HK-2 (cell line): ENCODE results near the gene DGKI.

Source experiments
- DNase-seq: peaks from one replicate; pipeline ENCODE4 v3.0.0-alpha.2; 2018; ENCODE audit not compliant: unreplicated experiment

DGKI gene

DNA sequence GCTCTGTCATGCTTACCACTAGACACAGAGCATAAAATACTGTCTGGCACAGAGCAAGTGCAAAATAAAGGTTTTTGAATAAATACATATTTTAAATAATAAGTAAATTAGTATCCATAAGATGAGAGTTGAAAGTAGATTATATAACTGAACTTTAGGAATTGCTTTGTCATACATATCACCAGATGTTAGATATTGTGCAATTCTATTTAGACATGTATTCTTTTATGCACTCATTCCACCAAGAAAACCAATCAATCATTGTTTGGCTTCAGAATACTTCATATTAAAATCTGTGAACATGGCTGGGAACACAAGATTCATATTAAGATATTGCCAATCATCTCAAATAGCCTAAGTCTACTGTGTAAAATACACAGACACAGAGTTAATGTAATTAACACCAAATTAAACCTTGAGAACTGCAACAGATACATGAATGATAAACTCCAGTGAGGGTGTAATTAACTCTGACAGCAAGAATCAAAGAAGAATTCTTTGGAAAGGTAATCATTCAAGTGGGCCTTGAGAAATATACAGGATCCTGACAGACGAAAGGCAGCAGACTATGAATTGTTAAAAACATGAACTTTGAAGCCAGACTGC is 302.2 kb downstream of the DGKI start:
- DNase-seq, result no peak

DNA sequence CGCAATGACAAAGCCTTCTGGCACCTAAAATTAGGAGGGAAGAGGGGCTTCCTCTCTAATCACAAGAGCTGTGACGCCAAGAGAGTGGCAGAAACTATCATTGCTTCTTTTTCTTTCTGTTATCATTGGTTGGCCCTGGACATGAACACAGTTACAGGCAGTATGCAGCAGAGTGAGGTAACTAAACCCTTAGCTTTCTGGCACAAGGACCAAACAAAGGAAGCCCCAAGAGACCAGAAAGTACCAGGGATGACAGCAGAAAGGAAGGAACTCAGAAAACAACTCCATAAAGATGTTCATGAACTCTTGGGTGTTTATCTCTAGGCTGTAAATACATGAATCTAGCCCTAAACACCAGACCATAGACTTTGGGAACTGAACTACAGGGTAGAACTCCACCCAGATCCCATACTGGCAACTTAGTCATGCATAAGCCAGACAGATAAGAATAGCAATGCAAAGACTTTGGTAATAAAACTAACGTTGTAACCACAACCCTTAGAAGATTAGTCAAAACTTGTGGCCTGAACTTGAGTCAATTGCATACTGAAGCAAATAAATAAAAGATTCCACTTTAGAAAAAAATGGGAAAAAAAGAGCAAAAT is 307.6 kb downstream of the DGKI start:
- DNase-seq, result no peak

DNA sequence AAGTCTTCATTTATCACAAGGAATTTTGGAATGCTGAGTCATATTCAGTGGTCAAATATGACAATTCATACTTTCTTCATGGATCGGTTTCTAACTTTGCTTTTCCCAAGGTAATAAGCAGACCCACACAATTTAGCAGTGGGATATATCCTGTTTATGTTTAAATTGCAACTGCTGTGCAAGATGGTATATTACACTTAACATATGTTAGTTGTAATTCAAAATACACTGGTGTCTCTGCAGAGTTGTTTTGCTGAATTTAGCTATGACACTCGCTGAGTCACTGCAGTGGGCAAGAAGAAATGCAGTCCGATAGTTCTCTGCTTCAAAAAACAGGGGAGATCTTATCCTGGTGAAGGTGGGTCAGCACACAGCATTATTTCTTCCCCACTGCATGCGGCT is 308.4 kb downstream of the DGKI start:
- DNase-seq, result no peak

DNA sequence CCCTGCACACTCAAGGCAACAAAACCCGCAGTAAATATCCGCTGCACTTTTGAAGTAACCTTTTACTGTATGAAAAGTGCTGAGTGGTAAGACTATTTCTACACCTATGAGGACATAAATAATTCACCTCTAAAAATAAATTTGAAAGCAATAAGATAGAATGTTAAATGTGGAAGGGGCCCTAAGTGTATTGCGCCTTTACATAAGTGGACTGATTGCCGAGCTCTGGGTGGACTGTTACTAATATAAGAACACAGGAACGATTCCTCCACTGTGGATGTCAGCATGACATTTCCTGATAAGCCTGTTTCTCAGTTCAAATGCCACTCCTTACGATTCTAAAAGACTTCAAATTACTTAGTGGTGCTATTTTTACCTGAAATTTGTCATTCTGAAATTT is 311.2 kb downstream of the DGKI start:
- DNase-seq, result no peak

DNA sequence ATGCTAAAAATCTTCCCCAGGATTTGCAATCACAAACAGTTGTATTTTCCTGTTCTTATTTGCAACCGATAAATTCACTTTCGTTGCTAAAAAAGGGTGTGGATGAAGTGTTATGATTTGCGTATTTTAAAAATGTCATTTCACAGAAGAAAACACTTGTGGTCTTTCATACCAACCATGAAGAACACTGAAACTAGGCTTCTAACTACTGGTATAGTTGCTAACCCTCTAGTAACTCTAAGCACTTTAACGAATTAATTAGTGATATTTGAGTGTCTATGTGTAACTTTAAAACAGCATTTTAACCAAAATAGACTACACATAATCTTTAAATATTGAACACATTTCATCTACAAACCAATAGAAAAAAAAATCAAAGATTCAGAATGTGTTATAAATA is 315.1 kb downstream of the DGKI start:
- DNase-seq, result no peak

DNA sequence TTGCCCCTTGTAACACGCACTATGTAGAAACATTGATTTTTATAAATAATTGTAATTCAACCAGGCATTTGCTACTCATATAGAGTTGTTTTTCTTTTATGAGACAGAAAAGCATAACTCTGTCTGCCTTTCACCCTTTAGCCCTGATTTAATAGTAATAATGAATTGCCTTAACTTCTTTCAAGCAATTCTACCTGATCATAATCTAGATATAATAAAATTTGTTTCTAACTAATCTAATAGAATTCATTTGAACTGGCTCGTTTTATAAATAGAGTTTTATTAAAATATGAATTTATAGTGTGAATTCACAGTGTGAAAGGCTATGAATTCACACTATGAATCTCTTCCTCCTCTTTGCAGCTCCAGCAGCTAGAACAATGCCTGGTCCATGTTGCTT is 319.1 kb downstream of the DGKI start:
- DNase-seq, result no peak

DNA sequence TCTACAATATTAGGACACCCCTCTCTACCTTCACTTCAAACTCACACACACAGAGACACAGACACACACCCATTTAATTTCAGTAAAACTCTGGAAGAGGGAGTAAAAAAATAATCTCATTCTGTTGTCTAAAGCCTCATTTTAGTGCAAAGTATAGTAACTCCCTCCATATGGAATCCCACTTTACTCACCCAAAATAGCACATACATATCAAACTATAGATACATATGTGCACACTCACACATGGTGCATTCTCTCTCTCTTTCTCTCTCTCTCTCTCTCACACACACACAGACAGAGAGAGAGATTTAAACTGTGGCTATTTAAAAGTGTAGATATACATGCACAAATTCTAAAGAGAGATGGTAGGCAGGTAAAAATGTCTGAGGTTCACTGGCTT is 323.6 kb downstream of the DGKI start:
- DNase-seq, result no peak

DNA sequence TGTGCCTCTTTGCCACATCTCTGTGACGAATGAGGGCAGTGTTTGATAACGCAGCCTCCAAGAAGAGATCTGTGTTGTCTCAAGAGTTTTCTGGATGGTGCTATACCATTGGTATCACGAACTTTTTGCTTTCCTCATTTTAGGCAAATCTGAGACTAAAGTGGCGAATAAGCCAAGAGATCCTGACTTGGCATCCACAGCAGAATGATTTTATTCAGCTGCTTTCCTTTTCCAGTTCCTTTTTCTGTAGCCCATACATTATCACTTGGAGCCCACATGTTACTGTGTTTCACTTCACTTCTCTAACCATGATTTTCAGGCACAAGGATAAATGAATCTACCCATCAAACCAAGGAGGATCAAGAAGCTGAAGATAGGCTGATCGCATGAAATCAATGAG is 325.3 kb downstream of the DGKI start:
- DNase-seq, result no peak

DNA sequence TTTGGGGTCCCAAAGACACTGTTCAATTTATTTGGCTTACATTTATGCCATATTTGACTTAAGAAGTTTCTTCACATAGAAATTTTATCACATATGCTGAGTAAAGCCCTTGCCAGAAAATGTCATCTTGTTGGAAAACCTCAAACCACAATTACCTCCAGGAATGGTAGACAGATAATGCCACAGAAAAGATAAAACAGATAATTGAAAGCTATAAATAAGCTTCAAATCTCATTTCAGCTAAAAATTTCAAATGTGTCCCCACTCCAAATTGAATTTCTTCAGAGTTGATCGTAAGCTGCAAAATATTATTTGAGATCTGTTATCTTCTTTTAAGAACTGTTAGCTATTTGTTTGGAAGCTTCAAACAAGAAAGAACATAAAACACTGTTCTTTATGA is 326.8 kb downstream of the DGKI start:
- no peak for DNase-seq

DNA sequence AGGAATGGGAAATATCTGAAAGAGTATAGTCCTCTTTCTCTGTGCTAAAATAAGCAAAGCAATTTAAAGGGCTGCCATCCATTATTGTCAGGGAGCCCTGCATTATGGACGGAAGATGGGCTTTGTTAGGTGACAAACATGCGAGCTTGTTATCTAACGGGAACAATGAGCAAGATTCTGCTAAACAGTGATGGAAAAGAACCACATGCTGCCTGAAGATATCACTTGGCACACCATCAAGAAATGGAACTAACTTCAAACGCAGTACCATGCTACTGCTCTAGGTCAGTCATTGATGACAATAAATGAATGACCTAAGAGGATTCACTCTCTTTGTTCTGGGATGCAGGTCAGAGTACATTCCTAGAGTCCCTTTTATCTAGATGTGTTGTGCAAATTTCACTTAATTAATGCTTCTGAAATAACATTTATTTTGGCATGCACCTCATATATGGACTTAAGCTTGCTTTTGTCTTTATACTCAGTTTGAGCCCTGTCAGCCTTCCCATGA is 327.5 kb downstream of the DGKI start:
- no peak for DNase-seq

DNA sequence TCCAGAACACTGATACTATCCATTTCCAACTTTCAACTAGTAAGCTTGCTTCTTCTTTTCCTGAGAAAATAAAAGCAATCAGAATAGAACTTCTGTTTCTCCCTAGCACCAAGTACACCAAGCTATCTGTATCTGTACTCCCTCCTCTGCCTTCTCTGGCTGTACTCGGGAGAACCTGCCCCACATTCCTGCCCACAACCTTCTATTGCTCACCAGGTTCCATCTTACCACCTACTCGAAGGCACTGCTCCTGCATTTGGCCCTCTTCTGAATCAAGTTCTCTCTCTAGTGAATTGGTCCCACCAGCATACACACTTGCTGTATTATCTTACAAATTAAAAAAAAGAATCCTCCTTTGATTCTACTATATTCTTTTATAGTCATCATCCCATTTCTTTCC is 333.7 kb downstream of the DGKI start:
- DNase-seq, result no peak

DNA sequence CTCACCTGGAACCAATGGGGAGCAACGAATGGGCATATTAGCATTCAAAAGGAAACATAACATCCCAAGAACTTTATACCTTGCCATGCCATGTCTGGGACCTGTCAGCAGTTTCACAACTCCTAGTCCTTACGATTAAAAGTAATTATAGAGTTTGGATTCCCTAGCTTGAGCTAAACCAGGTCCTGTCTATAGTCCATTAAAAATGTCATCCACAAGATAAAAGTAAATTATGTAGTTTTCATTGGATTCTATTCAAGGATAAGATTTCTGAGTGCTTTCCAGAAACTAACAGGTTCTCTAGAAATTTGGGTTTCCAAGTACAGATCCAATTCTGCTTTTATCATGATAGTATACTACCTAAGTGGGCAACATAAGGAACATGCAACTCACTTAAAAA is 339.7 kb downstream of the DGKI start:
- no peak for DNase-seq

DNA sequence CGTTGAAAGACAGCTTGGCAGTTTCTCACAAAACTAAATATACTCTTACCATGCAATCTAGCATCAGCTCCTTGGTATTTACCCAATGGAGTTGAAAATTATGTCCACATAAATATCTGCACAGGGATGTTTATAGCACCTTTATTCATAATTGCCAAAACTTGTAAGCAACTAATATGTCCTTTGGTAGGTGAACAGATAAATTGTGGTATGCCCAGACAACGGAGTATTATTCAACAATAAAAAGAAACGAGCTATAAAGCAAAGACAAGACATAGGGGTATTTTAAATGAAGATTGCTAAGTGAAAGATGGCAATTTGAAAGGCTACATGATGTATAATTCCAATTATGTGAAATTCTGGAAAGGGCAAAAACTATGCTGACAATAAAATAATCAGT is 340.7 kb downstream of the DGKI start:
- no peak for DNase-seq

DNA sequence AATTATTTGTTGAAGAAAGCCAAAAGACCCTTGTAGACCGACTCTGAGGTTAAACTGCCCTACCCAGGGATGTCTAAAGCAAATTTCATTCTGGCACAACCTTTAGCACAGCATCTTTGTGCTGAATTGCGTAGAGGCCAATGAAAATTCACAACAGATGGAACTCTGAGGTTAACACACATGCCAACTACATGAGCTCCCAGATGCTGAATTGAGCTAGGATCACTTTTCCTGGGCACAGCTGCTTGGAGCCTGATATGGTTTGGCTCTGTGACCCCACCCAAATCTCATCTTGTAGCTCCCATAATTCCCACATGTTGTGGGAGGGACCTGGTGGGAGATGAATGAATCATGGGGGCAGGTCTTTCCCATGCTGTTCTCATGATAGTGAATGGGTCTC is 345.2 kb downstream of the DGKI start:
- no peak for DNase-seq

DNA sequence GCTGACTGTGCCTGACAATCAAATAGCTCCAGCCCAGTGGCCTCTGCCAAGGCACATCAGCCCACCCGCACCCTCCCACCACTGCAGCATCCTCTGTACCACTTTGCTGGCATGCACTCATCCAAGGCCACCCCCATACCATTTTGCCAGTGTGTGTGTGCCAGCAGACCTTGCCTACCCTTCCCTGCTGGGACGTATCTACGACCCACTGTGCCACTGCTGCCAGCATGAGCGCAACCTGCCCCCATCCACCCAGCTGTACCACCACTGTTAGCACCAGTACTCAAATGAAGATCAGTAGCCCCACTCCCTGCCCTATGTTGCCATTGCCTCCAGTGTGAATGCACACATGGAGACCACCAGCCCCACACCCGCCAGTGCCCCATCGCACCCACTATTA is 353.9 kb downstream of the DGKI start:
- DNase-seq, result no peak

DNA sequence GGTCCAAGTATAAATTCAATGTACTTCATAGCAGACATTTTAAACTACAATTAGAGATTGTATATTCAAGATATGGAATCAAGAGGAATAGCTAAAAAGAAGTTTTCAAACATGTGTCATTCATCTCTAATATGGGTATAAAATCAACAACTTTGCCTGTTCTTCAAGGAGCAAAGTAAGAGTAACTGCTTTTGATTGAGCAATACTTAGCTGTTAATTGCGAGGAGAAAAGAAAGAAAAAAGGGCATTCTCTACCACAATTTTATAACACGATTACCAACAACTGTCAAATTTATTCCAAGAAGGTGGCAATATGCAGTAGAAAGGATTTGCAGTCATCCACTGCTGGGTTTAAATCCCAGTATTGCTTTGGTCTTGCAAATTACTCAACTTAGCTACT is 356.9 kb downstream of the DGKI start:
- no peak for DNase-seq

DNA sequence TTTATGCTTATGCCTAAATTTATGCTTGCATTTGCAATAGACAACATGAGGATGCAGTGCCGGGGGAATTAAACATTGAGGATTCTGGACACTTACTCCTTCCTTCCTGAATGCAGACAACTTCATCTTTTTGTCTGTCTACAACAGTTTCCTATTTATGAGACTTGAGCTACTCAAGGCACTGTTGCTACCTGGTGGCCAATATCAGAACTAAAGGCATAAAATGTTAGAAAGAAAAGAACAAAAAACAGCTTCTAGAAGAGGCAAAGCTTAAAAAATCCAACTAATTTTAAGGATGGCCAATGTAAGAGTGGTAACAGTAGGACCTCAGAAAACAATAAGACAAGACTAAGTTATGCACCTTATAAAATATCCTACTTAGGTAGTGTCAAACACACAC is 358.7 kb downstream of the DGKI start:
- no peak for DNase-seq

DNA sequence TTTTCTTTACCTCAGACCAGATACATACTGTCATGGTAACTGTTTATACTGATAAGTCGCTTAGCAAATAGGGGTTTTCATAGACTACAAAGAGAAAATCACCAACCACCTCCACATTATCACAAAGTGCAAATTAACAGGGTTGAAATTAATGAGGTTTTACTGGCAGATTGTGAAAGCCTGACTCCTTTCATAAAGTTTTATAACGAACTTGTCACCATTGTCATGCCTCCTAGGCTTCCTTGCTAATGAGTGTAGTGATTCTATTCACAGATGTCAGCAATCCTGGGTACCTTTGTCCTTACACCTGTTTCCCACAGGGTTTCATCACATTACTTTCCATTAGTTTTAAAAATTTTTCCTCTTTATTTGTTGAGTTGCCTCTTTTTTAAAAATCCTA is 361.0 kb downstream of the DGKI start:
- DNase-seq, result no peak

DNA sequence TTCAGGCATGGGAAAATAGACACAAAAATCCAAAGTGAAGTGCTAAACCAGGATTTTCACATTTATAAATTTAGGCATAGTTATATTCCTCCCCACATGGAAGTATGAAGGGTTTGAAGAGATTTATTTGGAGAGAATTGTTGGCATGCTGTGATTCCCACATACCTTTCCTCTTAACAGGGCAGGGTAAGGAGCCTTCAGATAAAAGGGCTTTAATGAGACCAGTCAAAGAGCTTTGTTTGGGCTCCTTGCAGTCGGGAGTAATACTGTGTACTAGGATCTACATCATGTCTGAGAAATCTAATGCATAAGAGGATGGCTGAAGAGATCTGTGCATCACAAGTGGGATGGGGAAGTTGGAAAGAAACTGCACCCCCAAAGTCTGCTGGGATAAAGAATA is 362.4 kb downstream of the DGKI start:
- no peak for DNase-seq

DNA sequence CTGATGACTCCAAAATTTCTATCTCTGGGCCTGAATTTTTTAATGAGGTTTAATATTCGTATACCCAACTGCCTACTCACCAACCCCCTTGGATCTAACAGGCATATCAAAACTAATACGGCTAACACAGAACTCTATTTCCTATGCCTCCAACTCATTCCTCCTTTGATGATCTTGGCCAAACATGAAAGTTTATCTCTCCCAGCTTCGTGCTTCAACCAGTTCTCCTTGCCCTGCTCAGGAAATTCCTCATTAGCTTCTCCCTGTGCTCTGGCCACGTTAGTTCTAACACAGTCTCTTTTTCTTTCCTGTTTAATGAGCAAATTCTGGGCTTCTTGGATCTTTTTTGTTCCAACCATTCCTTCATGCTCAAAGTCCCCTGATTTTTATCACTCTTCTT is 364.3 kb downstream of the DGKI start:
- DNase-seq, result no peak

DNA sequence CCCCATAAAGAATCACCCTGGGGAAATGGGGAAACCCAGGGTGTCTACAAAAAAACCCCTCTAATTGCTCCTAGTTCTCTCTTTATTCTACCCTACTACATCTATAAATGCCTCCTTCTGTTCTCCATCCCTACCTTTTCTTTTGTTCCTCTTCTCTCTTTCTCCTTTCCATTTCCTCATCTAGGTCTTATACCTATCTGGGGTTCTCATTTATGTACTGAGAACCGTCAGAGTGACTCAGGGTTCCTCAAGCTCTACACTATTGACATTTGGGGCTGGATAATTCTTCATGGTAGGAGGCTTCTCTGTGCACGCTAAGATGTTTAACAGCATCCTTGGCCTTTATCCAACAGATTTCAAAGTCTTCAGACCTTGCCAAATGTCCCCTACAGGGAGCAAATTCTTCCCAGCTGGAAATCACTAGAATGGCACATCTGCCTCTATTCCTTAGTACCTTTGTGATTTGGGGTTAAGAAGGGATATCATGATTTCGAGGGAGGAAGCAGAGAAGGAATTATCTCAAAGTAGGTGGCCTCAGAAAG is 365.9 kb downstream of the DGKI start:
- DNase-seq, result no peak

DNA sequence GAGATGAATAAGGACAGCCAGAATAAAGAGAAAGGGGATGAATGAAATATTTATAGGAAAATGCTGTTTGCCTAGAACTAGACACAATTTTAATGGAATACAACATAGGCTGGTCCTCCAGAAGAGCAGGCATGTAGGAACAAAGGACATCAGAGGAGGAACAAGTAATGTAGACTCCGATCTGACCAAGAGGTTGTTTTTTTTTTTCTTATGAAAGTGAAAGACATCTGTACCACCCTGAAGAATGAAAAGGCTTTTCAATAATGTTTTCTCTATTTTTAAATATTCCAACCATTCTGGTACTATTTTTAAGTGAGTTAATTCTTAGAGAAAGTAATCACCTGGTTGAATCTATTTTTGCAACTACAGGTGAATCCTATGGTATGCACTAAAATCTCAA is 366.4 kb downstream of the DGKI start:
- no peak for DNase-seq

DNA sequence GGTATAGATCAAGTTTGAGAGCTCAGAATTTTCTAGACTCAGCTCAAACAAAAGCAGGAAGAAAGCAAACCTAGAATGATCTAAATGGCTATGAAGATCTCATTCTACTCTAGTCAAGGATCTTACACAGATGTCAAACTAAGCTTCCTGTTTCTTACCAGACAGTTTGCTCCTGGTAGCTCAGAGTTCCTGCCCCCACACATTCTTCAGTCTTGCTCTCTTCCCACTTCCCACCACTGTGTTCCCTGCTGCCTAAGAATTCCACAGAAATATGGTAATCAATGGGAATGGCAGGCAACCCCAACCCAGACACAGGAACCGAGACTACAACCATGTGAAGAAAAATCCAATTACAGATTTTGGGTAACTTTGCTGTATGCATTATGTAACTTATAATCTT is 369.8 kb downstream of the DGKI start:
- DNase-seq, result no peak

DNA sequence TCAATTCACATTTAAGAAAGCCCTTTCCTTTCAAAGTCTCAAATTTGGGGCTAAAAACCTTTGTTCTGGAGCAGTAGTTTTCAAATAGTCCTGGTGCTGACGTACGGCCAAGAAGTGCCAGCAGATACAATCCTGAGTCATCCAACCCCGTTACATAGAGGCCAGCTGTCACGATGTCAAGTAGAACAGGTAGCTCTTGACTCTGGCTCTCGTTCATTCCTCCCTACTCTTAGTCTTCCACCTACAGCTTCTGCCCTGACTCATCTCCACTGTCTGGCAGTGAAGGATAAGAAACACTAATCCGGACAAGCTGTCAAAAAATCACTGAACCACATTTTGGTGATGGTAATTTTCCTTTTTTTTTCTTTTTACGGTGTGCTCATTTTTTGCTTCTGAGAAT is 370.8 kb downstream of the DGKI start:
- no peak for DNase-seq
